Fibroblast of lung (primary cell): ENCODE results near the gene MAS1L. TPM values are rescaled to one million over a fixed set of nuclear protein-coding genes. Genes with fewer than 3 reads are reported as not detected.

ENCODE experiments used
- DNase-seq, 2 donors: peaks; one replicate each; pipeline versions ENCODE4 v3.0.0 to v3.0.0-alpha.2; 2010; ENCODE audit warnings: low read depth in 2 of 2
- H2AFZ ChIP-seq: 2 replicates; pipeline ENCODE4 v1.5.1; 2012; ENCODE audit warnings: low read length, control low read depth, inconsistent platforms
- H3K27ac ChIP-seq: 2 replicates; pipeline ENCODE4 v1.5.1; 2011; ENCODE audit warnings: low read length, control low read depth; ENCODE audit not compliant: insufficient read depth
- H3K27me3 ChIP-seq: 2 replicates; pipeline ENCODE4 v1.5.1; 2011; ENCODE audit warnings: mild to moderate bottlenecking, low read length; ENCODE audit not compliant: control insufficient read depth, insufficient read depth
- H3K36me3 ChIP-seq: 2 replicates; pipeline ENCODE4 v1.5.1; 2011; ENCODE audit warnings: low read length; ENCODE audit not compliant: control insufficient read depth, insufficient read depth
- H3K4me1 ChIP-seq: 2 replicates; pipeline ENCODE4 v1.5.1; 2011; ENCODE audit warnings: low read length; ENCODE audit not compliant: control insufficient read depth, insufficient read depth; ENCODE audit errors: extremely low read depth
- H3K4me2 ChIP-seq: 2 replicates; pipeline ENCODE4 v1.5.1; 2011; ENCODE audit warnings: low read length, control low read depth; ENCODE audit not compliant: insufficient read depth; ENCODE audit errors: extremely low read depth
- H3K4me3 ChIP-seq, 4 experiments: fragments of 200-600 bp in 1 of 4; sonication (generic) in 1 of 4; replicated peaks in 1 of 4; 2 replicates each; pipeline ENCODE4 v1.5.1; 2011 to 2016; ENCODE audit warnings: low read length in 4 of 4, low read depth in 3 of 4, mild to moderate bottlenecking in 3 of 4, control low read depth in 2 of 4, inconsistent platforms in 1 of 4, mixed read lengths in 1 of 4; ENCODE audit not compliant: insufficient read depth in 1 of 4; ENCODE audit errors: control extremely low read depth in 1 of 4
- H3K79me2 ChIP-seq: 2 replicates; pipeline ENCODE4 v1.5.1; 2012; ENCODE audit warnings: mild to moderate bottlenecking, low read length, inconsistent platforms; ENCODE audit not compliant: control insufficient read depth, insufficient read depth
- H3K9ac ChIP-seq: 2 replicates; pipeline ENCODE4 v1.5.1; 2011; ENCODE audit warnings: mild to moderate bottlenecking, low read length, control low read depth; ENCODE audit not compliant: insufficient read depth
- H3K9me3 ChIP-seq: 2 replicates; pipeline ENCODE4 v1.5.1; 2012; ENCODE audit warnings: low read depth, low read length; ENCODE audit not compliant: control insufficient read depth, insufficient read depth
- H4K20me1 ChIP-seq: 2 replicates; pipeline ENCODE4 v1.5.1; 2011; ENCODE audit warnings: low read length; ENCODE audit not compliant: control insufficient read depth, insufficient read depth; ENCODE audit errors: extremely low read depth
- CTCF ChIP-seq, 2 donors: IDR thresholded peaks in 1 of 2; conservative IDR thresholded peaks in 1 of 2; 1 replicate in 1 of 2; 2 replicates in 1 of 2; pipeline ENCODE4 v1.5.1; 2011 to 2012; ENCODE audit warnings: low read length in 2 of 2, control low read depth in 1 of 2, inconsistent platforms in 1 of 2, low read depth in 1 of 2, mild to moderate bottlenecking in 1 of 2
- EZH2 ChIP-seq: IDR thresholded peaks from 2 replicates; pipeline ENCODE4 v1.5.1; 2012; ENCODE audit warnings: low read length, control low read depth, mild to moderate bottlenecking; ENCODE audit errors: missing control alignments
- polyA plus RNA-seq, 2 donors: library from polyadenylated mRNA; depleted of rRNA in 1 of 2; stranded (reverse) in 1 of 2; unstranded in 1 of 2; fragments of >200 nt; gene quantifications; 2 replicates each; pipeline ENCODE4 v1.2.1, GENCODE V29; 2011 to 2012; ENCODE audit warnings: missing spikeins in 1 of 2
- total RNA-seq: library from RNA; depleted of rRNA; stranded (reverse); fragments of >200 nt; gene quantifications from 2 replicates; pipeline ENCODE4 v1.2.1, GENCODE V29; 2014

The MAS1L gene
- total and polyA plus RNA-seq, 2 donors (not counting 1 experiment from before 2014, with no cell fraction given): not detected

GRCh38 chr6:29509711-29510110 is 22.0 kb upstream of the MAS1L start:
- H3K9me3 ChIP-seq: no peaks in the 10 kb centered on the region
- H3K9ac ChIP-seq: no peak overlapping the region
- H3K36me3 ChIP-seq: no peaks in the 10 kb centered on the region
- DNase-seq: no peak
- no peak overlapping the region for H2AFZ ChIP-seq
- H3K79me2 ChIP-seq: no peaks in the 10 kb centered on the region
- H3K27me3 ChIP-seq: no peaks in the 10 kb centered on the region
- TF ChIP-seq EZH2 (no peak), CTCF (conservative IDR thresholded peaks at IDR 0.05 in 1 of 2, IDR thresholded peaks at IDR 0.05 in 1 of 2; ENCODE audit: low read depth in 1 of 2, low read length in 2 of 2) (no peak)
- no peak overlapping the region for H3K27ac ChIP-seq
- H4K20me1 ChIP-seq: no peaks in the 10 kb centered on the region
- H3K4me1 ChIP-seq: no peaks in the 10 kb centered on the region
- H3K4me3 ChIP-seq: no peak overlapping the region
- H3K4me2 ChIP-seq: no peak overlapping the region

GRCh38 chr6:29509239-29509638 is 21.5 kb upstream of the MAS1L start:
- Histone ChIP-seq H3K4me3 (no peak overlapping the region), H3K79me2 (no peaks in the 10 kb centered on the region), H3K27me3 (no peaks in the 10 kb centered on the region), H4K20me1 (no peaks in the 10 kb centered on the region), H3K4me1 (no peaks in the 10 kb centered on the region), H3K27ac (no peak overlapping the region), H2AFZ (no peak overlapping the region), H3K4me2 (no peak overlapping the region), H3K9ac (no peak overlapping the region), H3K36me3 (no peaks in the 10 kb centered on the region), H3K9me3 (no peaks in the 10 kb centered on the region)
- DNase-seq: no peak
- TF ChIP-seq EZH2: no peak
- TF ChIP-seq CTCF (conservative IDR thresholded peaks at IDR 0.05 in 1 of 2, IDR thresholded peaks at IDR 0.05 in 1 of 2; ENCODE audit: low read depth in 1 of 2, low read length in 2 of 2): no peak

- H3K4me3 ChIP-seq: no peak overlapping the region
- no peaks in the 10 kb centered on the region for H3K9me3 ChIP-seq
- H3K36me3 ChIP-seq: no peaks in the 10 kb centered on the region
- H3K4me2 ChIP-seq: no peak overlapping the region
- no peak overlapping the region for H3K9ac ChIP-seq
- H3K4me1 ChIP-seq: no peaks in the 10 kb centered on the region
- H3K27me3 ChIP-seq: no peaks in the 10 kb centered on the region
- no peak for DNase-seq
- H2AFZ ChIP-seq: no peak overlapping the region
- no peak for TF ChIP-seq EZH2
- TF ChIP-seq CTCF (conservative IDR thresholded peaks at IDR 0.05 in 1 of 2, IDR thresholded peaks at IDR 0.05 in 1 of 2; ENCODE audit: low read depth in 1 of 2, low read length in 2 of 2): no peak
- H3K27ac ChIP-seq: no peak overlapping the region
- no peaks in the 10 kb centered on the region for H3K79me2 ChIP-seq
- no peaks in the 10 kb centered on the region for H4K20me1 ChIP-seq
Observed at GRCh38 chr6:29507319-29507718, 19.6 kb upstream of the MAS1L start.
